NCI-H2081 (cell line): Measurements from ENCODE around the gene CSGALNACT2.

Experiments
- DNase-seq, 2 experiments: peaks; one replicate each; lab custom pipeline; 2025; lab: John Stamatoyannopoulos, UW

CSGALNACT2 gene

DNA sequence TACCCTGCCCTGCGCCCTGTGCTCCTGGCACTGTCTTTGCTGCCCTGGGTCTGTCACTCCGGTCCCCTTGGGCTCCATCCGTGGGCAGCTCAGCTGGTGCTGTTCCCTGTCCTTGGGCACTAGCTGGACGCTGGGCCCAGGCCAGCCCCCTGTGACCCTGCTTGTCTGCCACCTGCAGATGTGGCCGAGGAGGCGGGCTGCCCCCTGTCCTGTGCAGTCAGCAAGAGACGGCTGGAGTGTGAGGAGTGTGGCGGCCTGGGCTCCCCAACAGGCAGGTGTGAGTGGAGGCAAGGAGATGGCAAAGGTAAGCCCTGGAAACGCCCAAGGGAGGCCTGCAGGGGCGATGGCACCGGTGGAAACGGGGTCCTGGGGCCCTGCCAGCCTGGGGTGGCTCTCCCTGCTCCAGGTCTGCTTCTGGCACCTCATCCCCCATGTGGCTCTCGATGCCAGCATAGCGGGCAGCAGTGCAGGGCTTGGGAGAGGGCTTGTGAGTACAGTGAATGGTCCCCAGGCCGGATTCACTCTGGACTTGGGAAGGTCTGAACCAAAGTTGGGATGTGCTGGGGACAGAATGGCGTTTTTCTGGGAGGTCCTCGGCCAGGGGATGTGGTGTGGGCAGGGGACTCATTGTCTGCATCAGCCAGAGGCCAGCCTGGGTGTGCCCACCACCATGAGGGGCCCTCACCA, 26.2 kb upstream of the CSGALNACT2 start:
- DNase-seq = no peak

DNA sequence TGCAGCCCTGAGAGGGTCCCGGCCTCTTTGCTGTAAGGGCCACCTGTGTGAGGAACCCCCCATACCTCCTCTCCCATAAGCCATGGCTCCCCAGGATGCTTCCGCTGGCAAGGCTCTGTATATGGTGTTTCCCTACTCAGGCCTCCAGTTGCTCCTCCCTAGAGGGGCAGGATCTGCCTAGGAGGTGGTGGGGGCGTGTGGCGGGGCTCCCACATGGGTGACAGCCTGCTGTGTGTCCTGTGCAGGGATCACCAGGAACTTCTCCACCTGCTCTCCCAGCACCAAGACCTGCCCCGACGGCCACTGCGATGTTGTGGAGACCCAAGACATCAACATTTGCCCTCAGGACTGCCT, 25.7 kb upstream of the CSGALNACT2 start:
- no peak for DNase-seq

DNA sequence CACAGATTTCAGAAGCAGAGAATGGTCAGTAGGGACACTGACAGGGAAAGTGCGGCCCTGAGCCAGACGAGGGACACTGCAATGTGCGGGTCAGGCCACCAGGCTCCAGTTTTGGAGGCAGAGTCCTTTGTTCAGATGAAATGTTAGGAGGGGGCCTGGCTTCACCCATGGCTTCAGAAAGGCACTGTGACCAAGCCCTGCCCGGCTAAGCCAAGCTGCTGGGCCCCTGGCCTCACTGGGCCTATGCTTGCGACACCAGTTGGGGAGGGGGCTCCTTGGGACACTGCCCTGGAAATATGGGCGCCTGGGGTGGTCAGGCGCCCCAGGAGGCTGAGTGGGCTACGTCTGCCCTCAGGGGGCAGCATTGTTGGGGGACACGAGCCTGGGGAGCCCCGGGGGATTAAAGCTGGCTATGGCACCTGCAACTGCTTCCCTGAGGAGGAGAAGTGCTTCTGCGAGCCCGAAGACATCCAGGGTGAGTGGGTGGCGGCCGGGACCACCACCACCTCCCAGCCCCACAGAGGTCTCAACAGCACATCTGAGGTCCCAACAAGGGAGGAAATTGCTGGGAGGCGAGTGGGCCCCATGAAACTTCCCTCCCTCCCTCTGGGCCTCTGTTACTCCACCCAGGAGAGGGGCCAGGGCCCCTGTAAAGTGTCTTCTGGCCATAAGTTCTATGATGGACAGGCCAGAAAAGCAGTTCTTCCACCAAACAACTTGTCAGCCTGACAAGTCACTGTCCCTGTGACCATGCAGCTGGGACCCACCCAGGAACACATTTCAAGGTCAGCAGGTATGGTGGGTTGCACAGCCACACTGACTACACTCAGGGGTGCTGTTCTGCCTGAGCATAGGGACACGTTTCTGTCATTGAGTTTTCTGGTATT, 24.8 kb upstream of the CSGALNACT2 start:
- no peak for DNase-seq

DNA sequence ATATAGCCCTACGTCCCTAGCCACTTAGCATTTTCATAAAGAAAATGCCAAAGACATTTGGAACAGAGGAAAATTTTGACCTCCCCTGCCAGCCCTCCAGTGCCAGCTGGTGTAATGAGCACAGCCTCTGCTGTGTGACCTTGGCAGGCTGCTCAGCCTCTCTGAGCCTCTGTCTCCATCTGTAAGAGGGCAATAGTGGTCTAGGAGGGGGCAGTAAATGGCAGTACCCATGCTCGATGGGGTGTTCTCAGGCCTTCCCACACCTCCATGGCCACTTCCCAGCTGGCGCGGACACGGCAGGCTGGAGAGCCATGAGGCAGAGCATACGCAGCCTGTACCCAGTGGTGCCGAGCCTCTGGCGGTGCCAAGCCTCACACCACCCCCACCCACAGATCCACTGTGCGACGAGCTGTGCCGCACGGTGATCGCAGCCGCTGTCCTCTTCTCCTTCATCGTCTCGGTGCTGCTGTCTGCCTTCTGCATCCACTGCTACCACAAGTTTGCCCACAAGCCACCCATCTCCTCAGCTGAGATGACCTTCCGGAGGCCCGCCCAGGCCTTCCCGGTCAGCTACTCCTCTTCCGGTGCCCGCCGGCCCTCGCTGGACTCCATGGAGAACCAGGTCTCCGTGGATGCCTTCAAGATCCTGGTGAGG, 24.0 kb upstream of the CSGALNACT2 start:
- no peak for DNase-seq

DNA sequence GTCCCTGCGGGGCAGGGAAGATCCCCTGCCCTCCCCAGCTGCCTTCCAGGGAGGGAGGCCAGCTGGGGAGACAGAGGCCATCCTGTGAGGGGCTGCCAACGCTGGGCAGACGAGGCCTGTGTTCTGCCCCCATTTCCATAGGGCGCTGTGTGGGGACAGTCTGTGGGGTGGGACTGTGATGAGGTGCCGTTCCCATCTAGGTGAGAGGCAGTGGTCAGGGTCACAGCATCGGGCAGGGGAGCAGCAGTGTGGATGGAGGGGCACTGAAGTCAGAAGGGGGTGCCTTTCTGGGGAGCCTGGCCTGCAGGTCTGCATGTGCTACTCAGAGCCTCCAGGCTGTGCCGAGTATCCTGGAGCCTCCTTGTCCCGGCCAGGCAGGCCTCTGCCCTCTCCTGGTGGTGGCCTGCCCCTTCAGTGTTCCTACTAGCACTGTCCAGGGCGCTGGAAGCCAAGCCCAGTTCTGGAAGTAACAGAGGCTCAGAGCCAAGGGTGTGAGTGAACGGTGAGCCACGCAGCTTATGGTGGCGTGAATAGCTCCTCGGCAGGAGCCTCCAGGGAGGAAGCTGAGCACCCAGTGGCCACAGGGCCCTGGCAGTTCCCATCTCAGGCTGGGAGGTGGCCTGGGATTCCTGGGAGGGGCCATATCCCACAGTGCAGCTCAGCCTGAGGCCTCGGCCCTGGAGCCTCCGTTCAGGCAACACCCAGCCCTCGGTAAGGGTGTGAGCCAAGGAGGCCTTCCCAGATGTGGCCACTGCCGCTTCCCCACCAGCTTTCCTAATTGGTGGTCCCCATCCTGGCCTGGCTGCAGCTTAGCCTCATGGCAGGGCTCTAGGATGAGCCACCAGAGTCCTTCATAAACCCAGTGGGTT, 23.3 kb upstream of the CSGALNACT2 start:
- DNase-seq = no peak

DNA sequence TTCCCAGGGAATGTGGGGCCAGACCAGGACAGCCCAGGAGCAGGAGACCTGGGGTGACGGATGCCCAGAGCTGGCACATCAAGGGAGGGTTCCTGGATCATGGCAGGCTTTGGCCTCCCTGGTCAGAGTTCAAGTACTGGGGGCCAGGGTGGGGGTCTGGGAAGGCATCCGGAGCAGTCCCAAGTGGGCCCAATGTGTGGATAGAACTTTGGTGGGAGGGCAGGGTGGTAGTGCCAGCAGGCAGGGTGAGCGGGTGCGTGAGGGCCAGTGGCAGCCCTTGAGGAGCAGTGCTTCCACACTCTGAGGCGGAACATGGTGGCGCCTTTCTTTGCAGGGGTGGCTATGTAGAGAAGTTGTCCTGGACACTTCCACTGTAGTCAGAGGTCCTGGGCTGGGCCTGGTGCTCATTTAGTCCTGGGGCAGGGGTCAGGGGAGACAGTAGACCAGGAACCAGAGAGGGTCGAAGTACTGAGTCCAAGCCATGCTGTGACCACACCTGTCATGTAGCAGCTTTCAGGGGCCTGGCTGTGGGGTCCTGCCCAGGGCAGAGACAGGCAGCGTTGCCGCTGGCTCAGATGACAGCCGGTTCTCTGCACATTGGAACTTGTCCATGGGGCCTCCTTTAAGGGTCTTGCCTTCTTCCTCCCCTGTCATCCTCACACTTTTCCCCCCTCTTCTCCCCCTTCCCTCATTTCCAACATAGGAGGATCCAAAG, 22.2 kb upstream of the CSGALNACT2 start:
- no peak for DNase-seq

DNA sequence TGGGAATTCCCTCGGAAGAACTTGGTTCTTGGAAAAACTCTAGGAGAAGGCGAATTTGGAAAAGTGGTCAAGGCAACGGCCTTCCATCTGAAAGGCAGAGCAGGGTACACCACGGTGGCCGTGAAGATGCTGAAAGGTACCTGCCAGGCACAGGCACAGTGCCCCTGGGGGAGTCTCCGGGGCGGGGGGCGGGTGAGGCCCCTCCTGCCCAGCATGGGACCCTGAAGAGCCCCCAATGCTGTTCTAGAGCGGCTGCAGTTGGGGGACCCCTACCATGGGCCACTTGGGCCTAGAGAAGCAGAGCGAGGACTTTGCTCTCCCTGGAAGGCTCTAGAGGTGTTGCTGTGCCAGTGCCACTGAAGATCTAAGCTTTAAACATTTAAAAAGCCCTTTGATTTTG, 21.6 kb upstream of the CSGALNACT2 start:
- DNase-seq = no peak

DNA sequence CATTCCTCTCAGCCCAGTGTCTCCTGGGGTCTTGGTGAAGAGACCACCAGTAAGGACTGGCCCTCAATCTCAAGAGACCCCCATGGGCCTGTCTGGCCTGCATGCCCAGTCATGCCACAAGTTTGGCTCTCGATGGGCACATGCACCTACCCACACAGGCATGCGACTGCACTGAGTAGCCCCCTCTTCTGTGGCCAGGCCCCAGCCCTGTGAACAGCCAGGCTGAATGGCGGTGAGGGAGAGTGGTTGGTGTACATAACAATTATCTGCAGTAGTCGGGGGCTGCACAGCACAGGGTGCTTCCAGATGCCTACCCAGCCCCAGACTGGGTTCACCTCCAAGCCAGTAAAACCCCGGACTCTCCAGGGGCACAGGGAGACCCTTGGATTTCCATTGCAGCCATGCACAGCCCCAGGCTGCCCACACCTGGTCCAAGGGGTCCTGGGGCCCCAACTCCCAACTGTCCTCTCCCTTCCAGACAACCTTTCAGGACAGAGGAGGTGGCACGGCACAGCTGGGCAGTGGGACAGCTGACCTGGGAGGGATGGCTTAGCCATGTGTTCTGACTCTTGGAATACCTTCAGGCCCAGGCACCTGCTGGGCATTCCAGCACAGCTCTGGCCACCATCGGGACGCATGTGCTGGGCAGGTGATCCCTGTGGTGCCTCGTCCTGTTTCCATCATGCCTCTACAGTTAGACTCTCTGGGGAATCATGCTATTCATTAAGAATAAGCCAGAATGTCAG, 21.0 kb upstream of the CSGALNACT2 start:
- DNase-seq = no peak

DNA sequence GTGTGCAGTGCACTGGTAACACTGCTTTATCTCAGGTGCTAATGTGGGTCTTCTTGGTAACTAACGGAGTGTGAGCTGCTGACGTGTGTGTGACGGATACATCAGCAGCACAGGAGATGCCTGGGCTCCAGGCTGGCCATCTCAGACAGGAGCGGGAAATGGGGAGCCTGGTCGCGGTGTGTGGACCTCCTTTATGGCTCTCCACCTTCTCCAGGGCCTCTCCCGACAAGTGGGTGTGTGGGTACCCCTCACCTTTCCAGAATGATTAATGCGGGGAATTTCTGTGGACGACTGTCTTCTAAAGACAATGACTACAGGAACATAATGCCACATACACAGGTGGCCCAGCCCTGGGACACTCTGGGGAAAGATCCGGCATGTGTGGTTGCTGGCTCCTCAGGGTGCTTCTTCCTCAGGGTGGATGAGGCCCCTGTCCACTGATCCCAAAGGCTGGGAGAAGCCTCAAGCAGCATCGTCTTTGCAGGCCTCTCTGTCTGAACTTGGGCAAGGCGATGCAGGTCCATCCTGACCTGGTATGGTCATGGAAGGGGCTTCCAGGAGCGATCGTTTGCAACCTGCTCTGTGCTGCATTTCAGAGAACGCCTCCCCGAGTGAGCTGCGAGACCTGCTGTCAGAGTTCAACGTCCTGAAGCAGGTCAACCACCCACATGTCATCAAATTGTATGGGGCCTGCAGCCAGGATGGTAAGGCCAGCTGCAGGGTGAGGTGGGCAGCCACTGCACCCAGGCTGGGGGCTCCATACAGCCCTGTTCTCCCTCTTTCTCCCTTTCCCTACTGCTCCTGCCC, 20.3 kb upstream of the CSGALNACT2 start:
- no peak for DNase-seq

DNA sequence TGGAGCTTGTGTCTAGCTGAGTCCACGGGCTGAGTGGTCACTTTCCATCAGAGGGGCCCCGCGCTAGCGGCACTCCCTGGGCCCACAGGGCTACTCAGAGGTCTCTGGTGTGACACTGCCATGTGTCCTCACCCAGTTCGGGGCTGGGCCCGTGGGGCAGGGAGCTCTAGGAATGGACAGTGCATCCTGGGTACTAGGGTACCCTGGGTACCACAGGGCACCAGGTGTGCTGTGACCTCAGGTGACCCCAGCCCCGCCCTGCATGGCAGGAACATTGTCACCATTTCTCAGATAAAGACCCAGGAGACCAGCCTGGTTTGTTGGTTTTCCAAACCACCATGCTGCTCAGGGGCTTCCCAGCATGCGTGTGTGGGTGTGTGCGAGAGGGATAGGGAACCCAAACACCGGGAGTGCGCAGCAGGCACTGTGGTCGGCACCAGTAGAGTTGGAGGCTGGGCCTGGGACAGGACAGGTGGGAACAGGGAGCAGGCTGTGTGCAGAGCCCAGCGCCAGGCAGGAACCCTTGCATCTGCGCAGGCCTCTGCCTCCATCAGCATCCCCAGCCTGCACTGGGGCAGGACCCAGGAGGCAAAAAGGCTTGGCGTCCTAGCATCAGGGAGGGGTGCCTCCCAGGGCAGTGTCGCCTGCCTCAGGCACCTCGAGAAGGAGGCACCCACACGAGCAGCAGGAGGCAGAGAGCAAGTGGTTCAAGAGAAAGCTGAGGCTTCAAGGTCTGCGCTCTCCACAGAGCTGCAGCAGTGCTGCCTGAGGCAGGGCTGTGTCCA, 19.4 kb upstream of the CSGALNACT2 start:
- no peak for DNase-seq

DNA sequence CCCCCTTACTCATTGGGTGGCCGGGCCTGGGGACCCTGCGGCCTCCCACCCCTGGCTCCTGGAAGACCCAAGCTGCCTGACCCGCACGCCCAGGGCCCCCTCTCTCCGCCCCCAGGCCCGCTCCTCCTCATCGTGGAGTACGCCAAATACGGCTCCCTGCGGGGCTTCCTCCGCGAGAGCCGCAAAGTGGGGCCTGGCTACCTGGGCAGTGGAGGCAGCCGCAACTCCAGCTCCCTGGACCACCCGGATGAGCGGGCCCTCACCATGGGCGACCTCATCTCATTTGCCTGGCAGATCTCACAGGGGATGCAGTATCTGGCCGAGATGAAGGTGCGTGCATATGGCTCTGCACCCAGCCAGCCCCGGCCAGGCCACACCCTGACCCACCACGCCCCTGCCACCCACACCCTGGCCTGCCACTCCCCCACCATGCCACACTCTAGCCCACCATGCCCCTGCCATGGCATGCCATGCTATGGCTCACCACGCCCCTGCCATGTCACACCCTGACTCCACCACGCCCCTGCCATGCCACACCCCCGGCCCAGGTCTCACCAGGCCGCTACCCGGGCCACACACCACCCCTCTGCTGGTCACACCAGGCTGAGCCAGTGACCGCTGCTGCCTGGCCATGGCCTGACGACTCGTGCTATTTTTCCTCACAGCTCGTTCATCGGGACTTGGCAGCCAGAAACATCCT, 18.7 kb upstream of the CSGALNACT2 start:
- no peak for DNase-seq

DNA sequence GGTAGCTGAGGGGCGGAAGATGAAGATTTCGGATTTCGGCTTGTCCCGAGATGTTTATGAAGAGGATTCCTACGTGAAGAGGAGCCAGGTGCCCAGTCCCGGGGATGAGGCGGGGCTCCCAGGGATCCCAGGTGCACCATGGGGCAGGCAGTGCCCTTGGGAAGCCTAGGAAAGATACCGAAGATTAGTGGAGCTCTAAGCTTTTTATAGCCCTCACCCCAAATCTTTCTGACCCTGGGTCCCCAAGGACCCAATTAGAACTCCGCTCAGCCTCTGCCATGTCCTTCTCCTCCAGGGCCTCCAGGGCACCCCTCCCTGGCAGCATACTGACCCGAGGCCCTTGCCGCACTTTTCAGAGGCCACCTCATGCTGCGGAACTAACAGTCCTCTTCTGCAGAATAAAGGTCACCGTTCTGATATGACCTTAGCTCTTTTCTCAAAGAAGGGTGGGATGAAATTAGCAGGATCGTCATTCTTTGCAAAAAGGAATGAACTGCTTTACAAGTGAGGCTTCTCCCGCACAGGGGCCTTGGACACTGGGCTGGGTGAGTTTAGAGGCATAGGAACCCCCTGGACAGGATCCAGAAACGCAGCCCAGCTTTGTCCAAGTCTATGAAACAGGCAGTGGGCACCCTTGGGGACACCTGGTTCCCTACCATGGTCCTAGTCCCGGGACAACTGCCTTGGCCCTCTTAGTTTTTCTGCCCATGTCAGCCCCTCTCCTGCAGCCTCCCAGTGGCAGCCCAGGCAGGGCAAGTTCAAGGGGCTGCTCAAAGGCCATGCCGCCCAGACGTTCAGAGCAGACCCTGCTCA, 17.9 kb upstream of the CSGALNACT2 start:
- no peak for DNase-seq

DNA sequence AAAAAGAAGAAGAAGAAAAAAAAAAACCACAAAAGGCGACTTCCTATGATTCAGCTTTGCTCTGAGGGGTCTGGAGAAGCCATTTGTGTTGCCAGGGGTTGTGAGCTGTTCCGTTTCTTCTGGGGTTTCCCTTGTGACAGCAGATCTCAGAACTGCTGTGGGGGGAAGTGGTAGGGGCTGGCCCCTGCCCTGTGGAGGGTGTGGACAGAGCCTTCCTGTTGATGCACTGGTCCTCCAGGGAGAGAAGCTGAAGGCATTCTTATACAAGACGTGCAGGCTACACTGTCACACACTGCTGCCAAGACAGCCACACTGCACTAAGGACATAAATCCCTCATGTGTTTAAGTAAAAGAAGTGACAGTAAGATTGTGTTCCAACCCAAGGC, 17.3 kb upstream of the CSGALNACT2 start:
- DNase-seq = no peak

DNA sequence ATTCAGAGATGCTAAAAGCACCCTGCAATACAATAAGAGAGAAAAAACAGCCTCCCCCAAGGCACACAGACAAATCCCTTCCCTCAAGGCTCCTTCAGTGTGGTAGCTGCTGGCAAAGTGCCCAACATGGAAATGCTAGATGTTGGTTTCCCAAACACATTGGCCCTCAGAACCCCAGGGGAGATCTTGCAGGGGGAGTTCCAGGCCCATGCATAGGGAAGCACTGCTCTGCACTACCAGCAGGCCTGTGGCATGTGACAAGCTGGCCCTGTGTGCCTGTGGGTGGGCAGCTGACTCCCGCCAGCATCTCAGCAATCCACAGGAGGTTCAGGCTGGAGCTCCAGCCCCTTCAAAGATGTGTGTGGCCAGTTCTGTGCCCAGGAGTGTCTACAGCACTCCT, 16.8 kb upstream of the CSGALNACT2 start:
- no peak for DNase-seq

DNA sequence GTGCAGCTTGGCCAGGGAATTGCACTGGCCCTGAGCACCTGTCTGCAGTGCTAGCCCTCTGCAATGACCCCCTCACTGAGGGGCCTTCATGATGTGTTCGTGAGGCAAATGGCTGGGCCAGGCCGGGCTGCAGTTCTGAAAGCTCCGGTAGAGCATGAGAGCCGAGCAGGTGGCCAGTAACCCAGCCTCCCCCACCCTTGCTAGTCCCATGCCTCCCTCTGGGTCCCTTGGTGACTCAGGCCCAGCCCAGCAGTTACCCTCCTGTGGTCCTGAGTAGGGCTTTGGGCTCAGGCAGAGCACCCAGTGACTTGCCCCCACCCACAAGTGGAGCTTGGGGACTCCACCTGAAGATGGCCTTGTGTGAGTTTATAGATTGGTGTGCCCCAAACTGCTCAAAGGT, 16.1 kb upstream of the CSGALNACT2 start:
- no peak for DNase-seq

DNA sequence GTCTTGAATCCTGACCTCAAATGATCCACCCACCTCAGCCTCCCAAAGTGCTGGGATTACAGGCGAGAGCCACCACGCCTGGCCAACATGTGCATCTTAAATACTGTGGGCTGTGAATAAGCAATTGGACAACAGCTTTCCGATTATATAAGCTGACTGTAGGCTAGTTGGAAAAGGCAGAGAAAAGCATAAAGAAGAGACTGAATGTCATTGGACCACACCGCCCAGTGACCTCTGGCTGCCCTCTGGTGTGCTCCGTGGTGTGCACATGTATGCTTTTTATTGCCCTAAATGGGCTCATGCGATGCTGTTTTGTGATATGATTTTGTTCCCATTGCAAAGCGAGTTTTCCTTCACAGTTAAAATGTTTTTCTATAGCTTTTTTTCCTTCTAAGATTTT, 15.4 kb upstream of the CSGALNACT2 start:
- DNase-seq = no peak

DNA sequence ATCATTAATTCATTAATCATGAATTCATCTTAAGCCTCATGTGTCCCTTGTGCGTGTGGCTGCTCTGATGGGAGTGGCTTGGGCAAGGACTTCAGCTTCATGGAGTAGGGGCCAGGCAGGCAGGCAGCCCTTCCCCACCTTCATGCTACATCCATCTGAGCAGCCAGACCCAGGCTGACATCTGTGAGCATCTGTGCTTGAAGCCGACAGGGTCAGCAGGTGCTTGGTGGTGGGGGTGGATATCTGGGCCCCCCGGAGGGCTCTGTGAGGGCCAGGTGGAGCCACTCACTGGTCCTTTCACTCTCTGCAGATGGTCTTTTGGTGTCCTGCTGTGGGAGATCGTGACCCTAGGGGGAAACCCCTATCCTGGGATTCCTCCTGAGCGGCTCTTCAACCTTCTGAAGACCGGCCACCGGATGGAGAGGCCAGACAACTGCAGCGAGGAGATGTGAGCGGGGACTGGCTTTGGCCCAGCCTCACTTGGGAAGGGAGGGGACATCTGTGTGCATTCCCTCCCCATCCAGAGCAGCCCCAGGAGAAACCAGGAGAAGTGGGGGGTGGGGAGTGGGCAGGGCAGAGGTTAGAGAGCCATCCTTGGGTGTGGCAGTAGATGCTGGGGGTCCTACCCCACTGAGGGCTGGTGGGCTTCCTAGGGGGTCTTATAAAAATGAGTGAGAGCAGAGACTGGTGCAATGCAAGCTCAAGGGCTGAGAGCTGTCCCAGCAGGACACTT, 14.7 kb upstream of the CSGALNACT2 start:
- DNase-seq = no peak
